ENCODE results near the gene ADK.
"Not testable (repeated sequence)": the region's sequence is repeated elsewhere in the genome, so short reads cannot be mapped to it uniquely, and the experiment has no call there.

The ADK gene

DNA sequence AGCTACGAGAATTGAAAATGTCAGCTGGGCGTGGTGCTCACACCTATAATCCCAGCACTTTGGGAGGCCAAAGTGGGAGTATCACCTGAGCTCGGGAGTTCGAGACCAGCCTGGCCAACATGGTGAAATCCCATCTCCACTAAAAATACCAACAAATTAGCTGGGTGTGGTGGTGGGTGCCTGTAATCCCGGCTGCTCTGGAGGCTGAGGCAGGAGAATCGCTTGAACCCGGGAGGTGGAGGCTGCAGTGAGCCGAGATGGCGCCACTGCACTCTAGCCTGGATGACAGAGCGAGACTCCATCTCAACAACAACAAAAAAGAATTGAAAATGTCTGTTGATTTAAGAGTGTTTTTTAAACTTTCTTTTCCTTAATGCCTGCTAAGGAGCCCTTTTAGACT, 4.0 kb upstream of the ADK start:
- DNase-seq = not testable (repeated sequence)

GRCh38 chr10:74150204-74150989, 624 bp upstream of the ADK start, which contains the start of gene AP3M1:
TSS of gene AP3M1 (minus strand) at chr10:74150828. CDS start at chr10:74138379, 12,449 bp downstream.
- DNase-seq = peak; percentile 85

- DNase-seq = no peak
These were observed 1.1 kb downstream of the ADK start for GRCh38 chr10:74151879-74152722.

DNA sequence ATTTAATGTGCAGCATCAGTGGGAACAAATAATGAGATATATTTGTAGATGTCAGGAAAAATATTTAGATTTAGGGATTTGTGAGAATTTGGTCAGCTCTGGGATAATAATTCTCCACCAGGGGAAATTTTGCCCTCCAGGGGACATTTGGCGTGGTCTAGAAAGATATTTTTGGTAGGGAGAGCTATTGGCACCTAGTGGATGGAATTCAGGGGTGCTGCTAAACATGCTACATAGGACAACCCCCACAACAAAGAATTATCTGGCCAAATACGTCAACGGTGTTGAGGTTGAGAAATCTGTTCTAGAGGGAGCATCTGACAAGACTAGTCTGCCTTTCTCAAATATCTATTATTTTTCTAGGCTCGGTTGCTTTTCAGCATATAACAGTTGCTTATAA, 2.1 kb downstream of the ADK start:
- DNase-seq = no peak

GRCh38 chr10:74153676-74154075, 2.7 kb downstream of the ADK start:
- DNase-seq = no peak

- DNase-seq = no peak
These were observed 5.9 kb downstream of the ADK start for GRCh38 chr10:74156919-74157289.

- no peak for DNase-seq
These were observed 9.0 kb downstream of the ADK start for GRCh38 chr10:74160013-74160412.

DNA sequence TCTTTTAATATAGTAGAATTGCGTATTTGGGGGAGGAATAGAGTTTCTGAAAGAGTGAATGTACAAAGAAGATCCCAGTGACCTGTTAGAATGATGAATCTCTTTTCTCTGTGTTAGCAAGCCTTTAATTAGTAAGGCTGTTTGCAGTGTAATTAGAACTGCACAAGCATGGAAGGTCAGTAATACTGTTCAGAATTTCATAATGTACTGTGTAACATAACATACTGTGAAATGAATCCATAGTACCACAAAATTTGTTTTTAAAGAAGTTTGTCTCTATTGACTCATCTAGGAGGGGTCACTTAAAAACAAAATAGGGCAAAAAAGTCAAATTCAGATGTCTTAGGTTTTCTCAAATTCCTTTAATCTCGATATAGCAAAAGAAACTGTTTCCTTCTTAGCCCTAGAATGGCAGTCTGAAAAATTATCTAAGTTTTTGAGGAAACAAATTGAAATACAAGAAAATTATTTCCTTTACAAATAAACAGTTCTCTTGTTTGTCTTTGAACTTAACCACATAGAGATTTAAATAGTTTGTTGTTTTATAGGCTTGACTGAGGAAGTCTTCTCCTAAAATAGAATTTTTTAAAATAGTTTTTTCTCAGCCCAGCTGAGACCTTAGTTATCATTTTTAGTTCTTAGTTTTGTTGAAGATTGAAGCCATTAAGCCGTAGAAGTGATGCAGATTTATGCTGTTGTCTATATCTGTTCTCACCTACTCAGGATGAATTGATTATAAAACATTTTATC, 12.5 kb downstream of the ADK start:
- no peak for DNase-seq

DNA sequence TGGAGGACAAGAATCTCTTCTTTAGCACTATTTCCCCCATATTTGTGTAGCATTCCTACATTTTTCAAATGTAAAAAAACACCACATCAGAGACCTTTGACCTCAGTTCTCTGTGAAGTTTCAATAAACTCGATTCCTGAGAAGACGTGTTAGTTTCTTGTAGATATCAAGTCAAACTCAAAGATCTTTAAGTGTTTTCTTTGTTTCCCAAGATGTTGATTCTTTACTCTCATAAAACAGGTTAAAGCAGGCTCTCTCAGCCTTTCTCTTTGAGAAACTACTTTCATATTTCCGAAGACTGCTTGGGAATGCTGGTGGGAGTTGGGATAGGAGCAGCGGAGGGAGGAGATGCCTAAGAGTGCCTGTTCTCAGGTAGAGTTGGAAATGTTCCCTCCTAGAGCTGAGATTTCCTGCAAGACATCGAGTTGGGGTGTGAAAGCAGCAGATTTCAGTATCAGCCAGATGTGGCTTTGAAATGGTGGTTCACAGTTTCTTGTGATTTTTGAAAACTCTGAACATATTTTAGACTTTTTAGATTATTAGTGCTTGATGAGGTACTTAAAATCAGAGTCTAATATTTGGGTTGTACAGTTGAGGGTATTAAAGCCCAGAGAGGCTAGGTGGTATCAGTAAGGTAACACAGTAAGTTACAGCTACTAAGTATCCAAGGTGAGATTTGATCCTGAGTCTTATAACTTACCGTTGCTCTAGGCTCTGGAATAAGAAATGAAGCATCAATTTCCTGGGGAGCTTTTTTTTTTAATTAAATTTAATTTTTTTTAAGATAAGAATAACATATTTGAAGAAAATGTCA, 13.9 kb downstream of the ADK start:
- no peak for DNase-seq

GRCh38 chr10:74165530-74165901, 14.5 kb downstream of the ADK start:
- DNase-seq = no peak

DNA sequence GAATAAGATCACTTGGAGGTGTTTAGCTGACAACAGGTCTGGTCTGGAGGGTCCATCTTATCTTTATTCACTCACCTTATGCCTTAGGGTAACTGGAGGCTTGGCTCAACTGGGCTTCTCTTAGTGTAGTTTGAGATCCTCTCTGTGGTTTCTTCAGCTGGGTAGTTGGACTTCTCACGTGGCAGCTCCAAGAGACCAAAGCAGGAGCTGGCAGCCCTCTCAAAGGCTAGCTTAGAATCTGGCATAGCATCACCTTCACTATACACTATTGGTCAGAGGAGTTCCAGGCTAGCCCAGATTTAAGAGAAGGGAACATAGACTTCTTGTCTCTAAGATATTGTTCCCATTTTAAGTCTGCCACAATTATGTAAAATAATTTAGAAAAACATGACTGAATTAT, 16.4 kb downstream of the ADK start:
- DNase-seq = no peak

DNA sequence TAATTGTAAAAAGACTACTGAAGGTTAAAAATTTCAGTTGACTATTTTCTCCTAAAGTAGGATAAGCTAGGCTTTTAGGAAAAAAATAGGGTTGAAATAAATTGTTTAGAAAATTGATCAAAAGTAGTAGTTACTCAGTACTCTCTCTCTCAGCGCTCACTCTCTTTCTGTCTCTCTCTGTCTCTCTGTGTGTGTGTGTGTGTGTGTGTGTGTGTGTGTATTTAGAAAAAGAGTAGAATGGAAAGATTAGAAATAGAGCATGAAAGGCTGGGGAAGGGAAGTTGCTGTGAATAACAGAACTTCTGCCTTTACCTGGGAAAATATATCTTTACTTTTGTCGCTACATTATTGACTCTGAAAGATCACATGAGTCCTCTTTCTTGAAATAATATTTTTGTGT, 20.6 kb downstream of the ADK start:
- DNase-seq = no peak

DNA sequence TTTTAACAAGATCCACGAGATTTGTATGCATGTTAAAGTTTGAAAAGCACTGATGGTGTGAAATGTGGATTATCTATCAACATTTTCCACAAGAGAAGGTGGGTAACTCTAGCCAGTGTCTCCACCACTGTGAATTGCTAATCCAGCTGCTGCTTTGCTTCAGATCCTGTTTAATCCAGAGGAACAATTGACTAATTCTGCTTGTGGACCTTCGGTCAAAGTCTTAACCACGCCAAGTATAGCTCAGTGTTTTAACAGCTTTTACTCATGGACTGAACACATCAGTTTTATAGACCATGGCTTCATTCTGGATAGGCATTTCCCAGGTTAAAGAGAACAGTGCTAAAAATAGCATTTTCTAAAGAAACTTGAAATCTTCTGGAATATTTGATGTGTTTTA, 23.5 kb downstream of the ADK start:
- no peak for DNase-seq

- DNase-seq = no peak
These were observed 24.7 kb downstream of the ADK start for GRCh38 chr10:74175510-74176379.

GRCh38 chr10:74176380-74177139, 25.5 kb downstream of the ADK start:
- DNase-seq = peak; percentile 96

DNA sequence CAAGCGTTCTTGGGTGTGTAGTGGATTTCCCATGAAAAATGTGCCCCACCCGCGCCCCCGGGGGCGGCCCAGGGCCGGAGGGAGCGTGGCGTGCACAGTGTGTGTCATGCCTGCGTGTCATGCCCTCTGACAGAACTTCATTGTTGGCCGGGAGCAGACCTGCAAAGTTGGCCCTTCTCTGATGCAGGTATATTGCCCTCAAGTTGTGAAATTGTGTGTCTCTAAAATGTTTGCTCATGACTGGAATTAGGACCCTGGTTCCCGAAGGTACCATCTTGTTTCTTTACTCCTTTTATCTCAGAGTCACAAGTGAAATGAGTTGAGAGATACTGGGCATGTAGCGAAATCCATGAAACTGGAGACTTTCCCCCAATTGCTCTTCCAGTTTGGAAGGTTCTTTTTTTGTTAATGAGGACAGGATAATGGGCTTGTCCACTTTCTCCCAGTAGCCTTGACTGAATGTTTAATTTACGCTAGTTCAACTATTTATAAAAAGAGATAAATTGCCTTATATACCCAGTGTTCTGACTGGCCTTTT, 26.2 kb downstream of the ADK start:
- peak; percentile 68 for DNase-seq

DNA sequence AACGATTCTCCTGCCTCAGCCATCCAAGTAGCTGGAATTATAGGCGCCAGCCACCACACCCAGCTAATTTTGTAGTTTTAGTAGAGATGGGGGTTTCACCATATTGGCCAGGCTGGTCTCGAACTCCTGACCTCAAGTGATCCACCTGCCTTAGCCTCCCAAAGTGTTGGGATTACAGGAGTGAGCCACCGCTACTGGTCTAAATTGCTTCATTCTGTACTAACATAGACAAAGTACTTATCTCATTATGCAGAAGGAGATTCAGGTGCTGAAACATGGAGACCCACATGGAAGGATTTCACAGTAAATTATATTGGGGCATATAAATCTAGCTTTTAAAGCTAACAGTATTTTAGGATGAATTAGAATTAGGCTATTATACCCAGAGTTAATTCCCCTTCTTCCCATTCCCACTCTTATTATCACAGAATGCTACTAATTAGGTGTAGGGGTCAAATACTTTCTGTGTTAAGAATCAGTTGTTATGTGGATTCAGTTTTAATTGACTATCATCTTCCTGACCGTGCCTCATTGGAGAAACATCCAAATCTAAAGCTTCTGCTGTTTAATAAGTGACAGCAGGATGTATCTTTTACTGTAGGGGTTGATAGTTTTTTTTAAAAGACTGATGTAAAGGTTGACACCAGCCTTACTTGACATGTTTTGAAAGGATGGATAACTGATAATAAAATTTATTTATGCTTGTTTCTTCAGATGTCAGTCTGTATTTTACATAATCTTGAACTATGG, 27.2 kb downstream of the ADK start:
- DNase-seq = no peak

DNA sequence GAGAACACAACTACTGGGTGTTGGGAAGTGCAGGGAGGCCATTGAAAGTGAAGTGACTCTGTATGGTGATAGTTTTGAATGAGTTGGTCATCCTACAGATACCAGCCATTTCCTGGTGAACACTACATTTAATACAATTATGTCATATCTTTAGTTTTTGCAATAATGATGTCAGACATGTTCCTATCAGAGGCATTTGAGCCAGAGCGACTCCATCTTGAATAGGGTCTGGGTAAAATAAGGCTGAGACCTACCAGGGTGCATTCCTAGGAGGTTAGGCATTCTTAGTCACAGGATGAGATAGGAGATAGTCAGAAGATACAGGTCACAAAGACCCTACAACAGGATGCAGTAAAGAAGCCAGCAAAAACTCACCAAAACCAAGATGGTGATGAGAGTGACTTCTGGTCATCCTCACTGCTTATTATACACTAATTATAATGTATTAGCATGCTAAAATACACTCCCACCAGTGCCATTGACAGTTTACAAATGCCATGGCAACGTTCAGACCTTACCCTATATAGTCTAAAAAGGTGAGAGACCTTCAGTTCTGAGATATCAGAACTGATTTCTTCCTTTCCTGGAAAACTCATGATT, 28.2 kb downstream of the ADK start:
- no peak for DNase-seq

- no peak for DNase-seq
These were observed 35.7 kb downstream of the ADK start for GRCh38 chr10:74186678-74187077.
